Mesangial cell (primary cell): Measurements from ENCODE around the gene CARD14. TPM values are rescaled to one million over a fixed set of nuclear protein-coding genes. Genes with fewer than 3 reads are reported as not detected.

Experiments
- total RNA-seq: library from RNA; depleted of rRNA; stranded (reverse); fragments of >200 nt; gene quantifications from 2 replicates; pipeline ENCODE4 v1.2.3, GENCODE V29; 2015

Gene CARD14
- total RNA-seq: 0.13 TPM in 1 of 2 replicates, not detected in the other

GRCh38 chr17:80169784-80170500, at the start of gene CARD14:
TSS of gene CARD14 (plus strand) at chr17:80170030. CDS start at chr17:80181439, 11,409 bp downstream.

GRCh38 chr17:80147035-80147822, 22.6 kb upstream of the CARD14 start, which contains the start of gene EIF4A3:
TSS of gene EIF4A3 (minus strand) at chr17:80147128. CDS start at chr17:80146961, 167 bp downstream.

GRCh38 chr17:80220054-80220735, 50.4 kb downstream of the CARD14 start, which contains the start of the genes SGSH and SLC26A11:
TSS of gene SGSH (minus strand) at chr17:80220333. CDS start at chr17:80220313, 20 bp downstream.
TSS of gene SLC26A11 (plus strand) at chr17:80220427. CDS start at chr17:80221561, 1,134 bp downstream.

Other genes with a start within 250 kb of the CARD14 start
- gene TBC1D16, start 134.2 kb upstream of the CARD14 start, total RNA-seq: 27.1 and 53.6 TPM in 2 replicates
- 2.3 and 5.2 TPM in 2 replicates for gene CCDC40, start 133.4 kb upstream of the CARD14 start, total RNA-seq
- gene GAA, start 68.4 kb upstream of the CARD14 start, total RNA-seq: 27.7 and 121 TPM in 2 replicates
- gene EIF4A3, start 22.9 kb upstream of the CARD14 start, total RNA-seq: 61.2 and 85.6 TPM in 2 replicates
- gene SGSH, start 50.3 kb downstream of the CARD14 start, total RNA-seq: 16.8 and 39.8 TPM in 2 replicates
- 3.9 and 18.0 TPM in 2 replicates for gene SLC26A11, start 50.4 kb downstream of the CARD14 start, total RNA-seq
- gene RNF213, start 90.8 kb downstream of the CARD14 start, total RNA-seq: 46.3 and 121 TPM in 2 replicates
- 9.8 and 18.9 TPM in 2 replicates for gene ENDOV, start 245.1 kb downstream of the CARD14 start, total RNA-seq